Large intestine (tissue), 12 donors: ENCODE results near the gene NUAK2. TPM values are rescaled to one million over a fixed set of nuclear protein-coding genes. Genes with fewer than 3 reads are reported as not detected.
"Not testable (repeated sequence)": the region's sequence is repeated elsewhere in the genome, so short reads cannot be mapped to it uniquely, and the experiment has no call there.

Experiments used
- DNase-seq, 2 donors: peaks; one replicate each; pipeline versions ENCODE4 v3.0.0 to v3.0.0-alpha.2; 2013
- H3K27ac ChIP-seq: one replicate; pipeline ENCODE4 v1.5.1; 2013; ENCODE audit warnings: low read length
- H3K27me3 ChIP-seq: 2 replicates; pipeline ENCODE4 v1.6.1; 2013; ENCODE audit warnings: low read length; ENCODE audit not compliant: control insufficient read depth, insufficient read depth
- H3K36me3 ChIP-seq: 2 replicates; pipeline ENCODE4 v1.6.1; 2013; ENCODE audit warnings: low read length; ENCODE audit not compliant: control insufficient read depth, insufficient read depth
- H3K4me1 ChIP-seq: one replicate; pipeline ENCODE4 v1.6.1; 2013; ENCODE audit warnings: low read length; ENCODE audit not compliant: control insufficient read depth, insufficient read depth
- H3K4me3 ChIP-seq: one replicate; pipeline ENCODE4 v1.5.1; 2013; ENCODE audit warnings: low read length
- H3K9me3 ChIP-seq: one replicate; pipeline ENCODE4 v1.6.1; 2013; ENCODE audit warnings: mild to moderate bottlenecking, low read depth, low read length, moderate library complexity; ENCODE audit not compliant: control insufficient read depth
- WGBS: methylation state at CpG from one replicate; pipeline ENCODE4 v1.1.5; 2013; ENCODE audit warnings: low lambda C conversion rate; ENCODE audit not compliant: insufficient coverage; 5-methylcytosine and 5-hydroxymethylcytosine counted together
- long read RNA-seq, 11 donors: transcript quantifications; one replicate each; lab custom pipeline, GENCODE V29; 2026
- polyA plus RNA-seq: library from polyadenylated mRNA; unstranded; fragments of 120-200 nt; gene quantifications from one replicate; pipeline ENCODE4 v1.2.1, GENCODE V29; 2013

NUAK2 gene
- 8.5 TPM for polyA plus RNA-seq
- long read RNA-seq, donor 1 = 0 reads
- long read RNA-seq, donor 2, partial matches to known transcripts = 0 of 4 reads
- long read RNA-seq, donor 2, other reads (novel, unspliced or antisense) = 0 of 4 reads
- long read RNA-seq, donor 3 = 0 reads
- long read RNA-seq, donor 4, partial matches to known transcripts = 0 of 1 reads
- long read RNA-seq, donor 4, other reads (novel, unspliced or antisense) = 0 of 1 reads
- long read RNA-seq, donor 5 = 0 reads
- long read RNA-seq, donor 6 = 0 reads
- long read RNA-seq, donor 7, partial matches to known transcripts = 0 of 2 reads
- long read RNA-seq, donor 7, other reads (novel, unspliced or antisense) = 0 of 2 reads
- long read RNA-seq, donor 8, partial matches to known transcripts = 0 of 4 reads
- long read RNA-seq, donor 8, other reads (novel, unspliced or antisense) = 0 of 4 reads
- long read RNA-seq, donor 9, partial matches to known transcripts = 0 of 1 reads
- long read RNA-seq, donor 9, other reads (novel, unspliced or antisense) = 0 of 1 reads
- long read RNA-seq, donor 10 = 0 reads
- long read RNA-seq, donor 11, partial matches to known transcripts = 0 of 4 reads
- long read RNA-seq, donor 11, other reads (novel, unspliced or antisense) = 0 of 4 reads

- H3K4me1 ChIP-seq = peaks cover 49% of the 10 kb centered on the region
- peaks cover under 1% of the 10 kb centered on the region for H3K27me3 ChIP-seq
- H3K27ac ChIP-seq = peak within 1 kb of the TSS; percentile 92
- H3K4me3 ChIP-seq = peak within 1 kb of the TSS; percentile 98
- WGBS = no CpG with 5 or more reads among the region's 75 CpGs
- H3K36me3 ChIP-seq = no peaks in the 10 kb centered on the region
- peaks cover 4% of the 10 kb centered on the region for H3K9me3 ChIP-seq
- DNase-seq = peak; percentile 94 to 96
Measured at GRCh38 chr1:205321162-205321958, at the start of gene NUAK2. TSS of gene NUAK2 (minus strand) at chr1:205321745. CDS start at chr1:205321628, 117 bp downstream.

- H3K27ac ChIP-seq = no peak overlapping the region
- no peaks in the 10 kb centered on the region for H3K36me3 ChIP-seq
- no peaks in the 10 kb centered on the region for H3K9me3 ChIP-seq
- peaks cover 8% of the 10 kb centered on the region for H3K4me1 ChIP-seq
- H3K27me3 ChIP-seq = no peaks in the 10 kb centered on the region
- no peak for DNase-seq
- H3K4me3 ChIP-seq = no peak overlapping the region
Measured at GRCh38 chr1:205370780-205371179, 49.2 kb upstream of the NUAK2 start.

- Histone ChIP-seq H3K27me3 (no peaks in the 10 kb centered on the region), H3K9me3 (no peaks in the 10 kb centered on the region), H3K36me3 (no peaks in the 10 kb centered on the region), H3K4me3 (no peak overlapping the region), H3K4me1 (peaks cover 8% of the 10 kb centered on the region), H3K27ac (no peak overlapping the region)
- no peak for DNase-seq
- WGBS = no CpG with 5 or more reads among the region's 3 CpGs
Measured at GRCh38 chr1:205369701-205370123, 48.2 kb upstream of the NUAK2 start.

- H3K4me1 ChIP-seq = peaks cover 8% of the 10 kb centered on the region
Measured at GRCh38 chr1:205368478-205368877, 46.9 kb upstream of the NUAK2 start.

GRCh38 chr1:205365945-205366463 is 44.5 kb upstream of the NUAK2 start:
- Histone ChIP-seq H3K27me3 (no peaks in the 10 kb centered on the region), H3K4me3 (no peak overlapping the region), H3K4me1 (no peaks in the 10 kb centered on the region), H3K9me3 (no peaks in the 10 kb centered on the region), H3K36me3 (no peaks in the 10 kb centered on the region), H3K27ac (no peak overlapping the region)
- WGBS = no CpG with 5 or more reads among the region's 8 CpGs
- DNase-seq = no peak

More at GRCh38 chr1:205368478-205368877, 46.9 kb upstream of the NUAK2 start:
- H3K27ac ChIP-seq = no peak overlapping the region
- H3K9me3 ChIP-seq = no peaks in the 10 kb centered on the region
- no peak overlapping the region for H3K4me3 ChIP-seq
- no peaks in the 10 kb centered on the region for H3K36me3 ChIP-seq
- 100% methylated on average over 1 of the region's 6 CpGs for WGBS
- no peak for DNase-seq
- H3K27me3 ChIP-seq = no peaks in the 10 kb centered on the region

- not testable (repeated sequence) for H3K9me3 ChIP-seq, H3K4me3 ChIP-seq, H3K27ac ChIP-seq, DNase-seq, H3K27me3 ChIP-seq, H3K36me3 ChIP-seq, H3K4me1 ChIP-seq
- 100% methylated on average over 1 of the region's 8 CpGs for WGBS
Measured at GRCh38 chr1:205365086-205365485, 43.5 kb upstream of the NUAK2 start.

- H3K9me3 ChIP-seq = no peaks in the 10 kb centered on the region
- no peak overlapping the region for H3K27ac ChIP-seq
- H3K27me3 ChIP-seq = no peaks in the 10 kb centered on the region
- no peak for DNase-seq
- 100% methylated on average over 2 of the region's 4 CpGs for WGBS
- no peaks in the 10 kb centered on the region for H3K4me1 ChIP-seq
- H3K36me3 ChIP-seq = no peaks in the 10 kb centered on the region
- H3K4me3 ChIP-seq = no peak overlapping the region
Measured at GRCh38 chr1:205360891-205361290, 39.3 kb upstream of the NUAK2 start.

GRCh38 chr1:205359771-205360565 is 38.4 kb upstream of the NUAK2 start:
- no peaks in the 10 kb centered on the region for H3K36me3 ChIP-seq
- peak overlapping the region; percentile 41 for H3K27ac ChIP-seq
- no peak overlapping the region for H3K4me3 ChIP-seq
- H3K4me1 ChIP-seq = peaks cover 1% of the 10 kb centered on the region
- 63% methylated on average over 2 of the region's 11 CpGs for WGBS
- no peaks in the 10 kb centered on the region for H3K9me3 ChIP-seq
- H3K27me3 ChIP-seq = no peaks in the 10 kb centered on the region
- DNase-seq = no peak

GRCh38 chr1:205358579-205358978 is 37.0 kb upstream of the NUAK2 start:
- DNase-seq = no peak
- Histone ChIP-seq H3K27me3 (no peaks in the 10 kb centered on the region), H3K27ac (no peak overlapping the region), H3K36me3 (no peaks in the 10 kb centered on the region), H3K4me3 (no peak overlapping the region), H3K4me1 (peaks cover 7% of the 10 kb centered on the region), H3K9me3 (no peaks in the 10 kb centered on the region)

GRCh38 chr1:205357567-205357966 is 36.0 kb upstream of the NUAK2 start:
- no peaks in the 10 kb centered on the region for H3K27me3 ChIP-seq
- no peaks in the 10 kb centered on the region for H3K9me3 ChIP-seq
- H3K4me1 ChIP-seq = peaks cover 7% of the 10 kb centered on the region
- no CpG with 5 or more reads among the region's 3 CpGs for WGBS
- no peak for DNase-seq
- no peak overlapping the region for H3K4me3 ChIP-seq
- H3K27ac ChIP-seq = no peak overlapping the region
- no peaks in the 10 kb centered on the region for H3K36me3 ChIP-seq
